B cell (primary cell): ENCODE results near the gene VEGFA. TPM values are rescaled to one million over a fixed set of nuclear protein-coding genes. Genes with fewer than 3 reads are reported as not detected.

Source experiments
- ATAC-seq: fragments of 200-7000 bp; cut with Tn5 transposase; one replicate; pipeline ENCODE4 v1.10.0; 2021; ENCODE audit warnings: low read depth, mild to moderate bottlenecking, moderate number of reproducible peaks, moderate library complexity
- CTCF ChIA-PET: fragments of 350-600 bp; sonication (Branson Sonifier 250); formaldehyde crosslinking; loops from one replicate; lab custom pipeline; 2021; ENCODE audit warnings: antibody characterized with exemption, inconsistent platforms; lab: Charles Lee
- POLR2A ChIA-PET: fragments of 350-600 bp; sonication (Branson Sonifier 250); formaldehyde crosslinking; loops from one replicate; lab custom pipeline; 2021; ENCODE audit warnings: antibody characterized with exemption; lab: Charles Lee
- DNase-seq: peaks from one replicate; pipeline ENCODE4 v3.0.0; 2013
- H2AFZ ChIP-seq: 2 replicates; pipeline ENCODE4 v1.6.1; 2012; ENCODE audit warnings: mild to moderate bottlenecking, low read depth, low read length; ENCODE audit not compliant: insufficient read depth, poor library complexity, severe bottlenecking
- H3K27ac ChIP-seq, 2 donors: 1 replicate in 1 of 2; 2 replicates in 1 of 2; pipeline ENCODE4 v1.5.1; 2012 to 2013; ENCODE audit warnings: low read length in 2 of 2, mild to moderate bottlenecking in 2 of 2, moderate library complexity in 1 of 2
- H3K27me3 ChIP-seq, 4 experiments: fragments of 200-600 bp in 1 of 4; sonication (generic) in 1 of 4; replicated peaks in 1 of 4; 1 replicate in 2 of 4; 2 replicates in 2 of 4; pipeline versions ENCODE4 v1.6.1 to v1.7.0; 2013 to 2016; ENCODE audit warnings: low read length in 3 of 4, mild to moderate bottlenecking in 2 of 4, mixed read lengths in 1 of 4, moderate library complexity in 1 of 4; ENCODE audit not compliant: insufficient read depth in 4 of 4, control insufficient read depth in 3 of 4; ENCODE audit errors: control extremely low read depth in 1 of 4
- H3K36me3 ChIP-seq, 2 experiments: replicated peaks in 1 of 2; 1 replicate in 1 of 2; 2 replicates in 1 of 2; pipeline versions ENCODE4 v1.6.1 to v1.7.1; 2013; ENCODE audit warnings: low read length in 1 of 2; ENCODE audit not compliant: insufficient read depth in 2 of 2, control insufficient read depth in 1 of 2; ENCODE audit errors: control extremely low read depth in 1 of 2, extremely low read depth in 1 of 2
- H3K4me1 ChIP-seq, 2 donors: fragments of 200-600 bp in 1 of 2; sonication (generic) in 1 of 2; 1 replicate in 1 of 2; 2 replicates in 1 of 2; pipeline versions ENCODE4 v1.5.1 to v1.6.1; 2013 to 2017; ENCODE audit warnings: low read length in 2 of 2; ENCODE audit not compliant: control insufficient read depth in 2 of 2, insufficient read depth in 2 of 2
- H3K4me2 ChIP-seq: replicated peaks from 2 replicates; pipeline ENCODE3; 2012; ENCODE audit warnings: mild to moderate bottlenecking, low read depth, low read length; ENCODE audit not compliant: poor library complexity, severe bottlenecking
- H3K4me3 ChIP-seq, 5 experiments: fragments of 200-600 bp in 1 of 5; sonication (generic) in 1 of 5; 1 replicate in 3 of 5; 2 replicates in 2 of 5; pipeline versions ENCODE4 v1.5.1 to v1.7.0; 2011 to 2016; ENCODE audit warnings: low read length in 4 of 5, mild to moderate bottlenecking in 4 of 5, low read depth in 2 of 5, control low read depth in 1 of 5, moderate library complexity in 1 of 5; ENCODE audit not compliant: insufficient read depth in 1 of 5; ENCODE audit errors: control extremely low read depth in 1 of 5, extremely low read depth in 1 of 5
- H3K79me2 ChIP-seq: fragments of 200-600 bp; sonication (generic); one replicate; pipeline ENCODE4 v1.6.0; 2016; ENCODE audit warnings: low read length; ENCODE audit not compliant: control insufficient read depth, insufficient read depth
- H3K9ac ChIP-seq: fragments of 200-600 bp; sonication (generic); 2 replicates; pipeline ENCODE4 v1.6.1; 2017; ENCODE audit warnings: mild to moderate bottlenecking, low read length, moderate library complexity
- H3K9me3 ChIP-seq, 3 donors: one replicate each; pipeline versions ENCODE4 v1.6.1 to v1.7.1; 2013; ENCODE audit warnings: low read length in 2 of 3; ENCODE audit not compliant: control insufficient read depth in 2 of 3, insufficient read depth in 1 of 3; ENCODE audit errors: control extremely low read depth in 1 of 3
- H4K20me1 ChIP-seq: 2 replicates; pipeline ENCODE4 v1.6.0; 2012; ENCODE audit warnings: mild to moderate bottlenecking, low read length; ENCODE audit not compliant: insufficient read depth, control insufficient read depth, poor library complexity, severe bottlenecking
- H3K27ac Mint-ChIP-seq: one replicate; pipeline ENCODE4 v1.8.0; 2021; ENCODE audit warnings: mixed read lengths
- H3K27me3 Mint-ChIP-seq: one replicate; pipeline ENCODE4 v1.8.0; 2021; ENCODE audit warnings: mixed read lengths
- H3K4me1 Mint-ChIP-seq: one replicate; pipeline ENCODE4 v1.8.0; 2021; ENCODE audit warnings: mixed read lengths
- H3K4me3 Mint-ChIP-seq: one replicate; pipeline ENCODE4 v1.8.0; 2021; ENCODE audit warnings: mixed read lengths
- H3K9me3 Mint-ChIP-seq: one replicate; pipeline ENCODE4 v1.8.0; 2022; ENCODE audit warnings: mixed read lengths; ENCODE audit not compliant: insufficient read depth
- CTCF ChIP-seq: fragments of 200-600 bp; IDR thresholded peaks from one replicate; pipeline ENCODE4 v1.8.0; 2022; ENCODE audit warnings: antibody characterized with exemption, mild to moderate bottlenecking
- EZH2 ChIP-seq: IDR thresholded peaks from 2 replicates; pipeline ENCODE4 v1.6.1; 2012; ENCODE audit warnings: borderline replicate concordance, low read depth, mild to moderate bottlenecking, moderate library complexity, low read length; ENCODE audit not compliant: insufficient read depth, poor library complexity, severe bottlenecking
- WGBS: methylation state at CpG from one replicate; pipeline ENCODE4 v1.1.5; 2013; ENCODE audit warnings: missing lambda C conversion rate; ENCODE audit not compliant: insufficient coverage; 5-methylcytosine and 5-hydroxymethylcytosine counted together
- intact Hi-C: fragments of 100-400 bp; cut with micrococcal nuclease; formaldehyde crosslinking; loops from one replicate; pipeline ENCODE4 v1.10.0; 2022
- polyA plus RNA-seq: library from polyadenylated mRNA; depleted of rRNA; stranded (reverse); fragments of >200 nt; gene quantifications from 2 replicates; pipeline ENCODE4 v1.2.3, GENCODE V29; 2012
- total RNA-seq, 2 donors: library from RNA; stranded (reverse); fragments of 120-200 nt in 1 of 2; gene quantifications; 1 replicate in 1 of 2; 2 replicates in 1 of 2; pipeline versions ENCODE4 v1.2.3 to v1.2.4, GENCODE V29; 2013 to 2022

Gene VEGFA
- total and polyA plus RNA-seq, 2 donors (not counting 1 experiment from before 2014, with no cell fraction given) = 3.9 to 6.4 TPM

DNA sequence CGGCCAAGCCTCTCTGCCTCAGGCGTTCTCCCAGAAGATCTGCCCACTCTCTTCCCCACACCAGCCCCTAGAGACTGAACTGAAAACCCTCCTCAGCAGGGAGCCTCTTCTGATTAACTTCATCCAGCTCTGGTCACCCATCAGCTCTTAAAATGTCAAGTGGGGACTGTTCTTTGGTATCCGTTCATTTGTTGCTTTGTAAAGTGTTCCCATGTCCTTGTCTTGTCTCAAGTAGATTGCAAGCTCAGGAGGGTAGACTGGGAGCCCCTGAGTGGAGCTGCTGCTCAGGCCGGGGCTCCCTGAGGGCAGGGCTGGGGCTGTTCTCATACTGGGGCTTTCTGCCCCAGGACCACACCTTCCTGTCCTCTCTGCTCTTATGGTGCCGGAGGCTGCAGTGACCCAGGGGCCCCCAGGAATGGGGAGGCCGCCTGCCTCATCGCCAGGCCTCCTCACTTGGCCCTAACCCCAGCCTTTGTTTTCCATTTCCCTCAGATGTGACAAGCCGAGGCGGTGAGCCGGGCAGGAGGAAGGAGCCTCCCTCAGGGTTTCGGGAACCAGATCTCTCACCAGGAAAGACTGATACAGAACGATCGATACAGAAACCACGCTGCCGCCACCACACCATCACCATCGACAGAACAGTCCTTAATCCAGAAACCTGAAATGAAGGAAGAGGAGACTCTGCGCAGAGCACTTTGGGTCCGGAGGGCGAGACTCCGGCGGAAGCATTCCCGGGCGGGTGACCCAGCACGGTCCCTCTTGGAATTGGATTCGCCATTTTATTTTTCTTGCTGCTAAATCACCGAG, 14.2 kb downstream of the VEGFA start:
- POLR2A ChIA-PET = no interaction called here
- Histone ChIP-seq H3K4me3 (no peak overlapping the region), H3K27me3 (no peaks in the 10 kb centered on the region), H4K20me1 (no peaks in the 10 kb centered on the region), H3K9me3 (no peaks in the 10 kb centered on the region), H3K79me2 (no peaks in the 10 kb centered on the region), H3K27ac (no peak overlapping the region), H3K4me2 (no peak overlapping the region), H2AFZ (no peak overlapping the region), H3K4me1 (no peaks in the 10 kb centered on the region), H3K36me3 (no peaks in the 10 kb centered on the region), H3K9ac (no peak overlapping the region)
- no peak for TF ChIP-seq EZH2
- TF ChIP-seq CTCF = no peak
- Mint-ChIP-seq H3K4me3 (no peak overlapping the region), H3K27ac (no peak overlapping the region), H3K4me1 (no peaks in the 10 kb centered on the region), H3K27me3 (peaks cover 4% of the 10 kb centered on the region), H3K9me3 (no peaks in the 10 kb centered on the region)
- WGBS = 96% methylated on average over 11 of the region's 26 CpGs
- CTCF ChIA-PET = interaction anchor here (0.7 to 1.5 kb wide), 3 partner anchors 9 to 461 kb away, joined by 3 to 4 read pairs (median 3); no protein-coding TSS in a partner anchor
- ATAC-seq (no peak), DNase-seq (no peak)
- intact Hi-C loops = no loop called here

DNA sequence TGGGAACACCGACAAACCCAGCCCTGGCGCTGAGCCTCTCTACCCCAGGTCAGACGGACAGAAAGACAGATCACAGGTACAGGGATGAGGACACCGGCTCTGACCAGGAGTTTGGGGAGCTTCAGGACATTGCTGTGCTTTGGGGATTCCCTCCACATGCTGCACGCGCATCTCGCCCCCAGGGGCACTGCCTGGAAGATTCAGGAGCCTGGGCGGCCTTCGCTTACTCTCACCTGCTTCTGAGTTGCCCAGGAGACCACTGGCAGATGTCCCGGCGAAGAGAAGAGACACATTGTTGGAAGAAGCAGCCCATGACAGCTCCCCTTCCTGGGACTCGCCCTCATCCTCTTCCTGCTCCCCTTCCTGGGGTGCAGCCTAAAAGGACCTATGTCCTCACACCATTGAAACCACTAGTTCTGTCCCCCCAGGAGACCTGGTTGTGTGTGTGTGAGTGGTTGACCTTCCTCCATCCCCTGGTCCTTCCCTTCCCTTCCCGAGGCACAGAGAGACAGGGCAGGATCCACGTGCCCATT, 15.3 kb downstream of the VEGFA start:
- no peaks in the 10 kb centered on the region for H3K4me1 ChIP-seq
- no peaks in the 10 kb centered on the region for H3K27me3 ChIP-seq
- no peaks in the 10 kb centered on the region for H3K36me3 ChIP-seq
- H3K79me2 ChIP-seq = no peaks in the 10 kb centered on the region
- no peak for TF ChIP-seq CTCF
- no peak for TF ChIP-seq EZH2
- no peak for ATAC-seq
- DNase-seq = no peak
- Mint-ChIP-seq H3K27me3 (peaks cover 4% of the 10 kb centered on the region), H3K9me3 (no peaks in the 10 kb centered on the region), H3K4me3 (no peak overlapping the region), H3K4me1 (no peaks in the 10 kb centered on the region), H3K27ac (no peak overlapping the region)
- H3K4me2 ChIP-seq = no peak overlapping the region
- 92% methylated on average over 9 of the region's 14 CpGs for WGBS
- ChIA-PET POLR2A (no interaction called here), CTCF (interaction anchor here (0.9 to 1.0 kb wide), 2 partner anchors 8 to 10 kb away, joined by 3 to 4 read pairs; no protein-coding TSS in a partner anchor)
- intact Hi-C loops = no loop called here
- H3K9ac ChIP-seq = no peak overlapping the region
- no peaks in the 10 kb centered on the region for H4K20me1 ChIP-seq
- no peak overlapping the region for H3K27ac ChIP-seq
- H3K4me3 ChIP-seq = no peak overlapping the region
- no peaks in the 10 kb centered on the region for H3K9me3 ChIP-seq
- H2AFZ ChIP-seq = no peak overlapping the region
